ENCODE measurements around the gene CEBPZ. TPM values are rescaled to one million over a fixed set of nuclear protein-coding genes. Genes with fewer than 3 reads are reported as not detected.
A peak's percentile ranks its signal among the peaks of the same experiment; 100 is the strongest.
"Not testable (repeated sequence)": the region's sequence is repeated elsewhere in the genome, so short reads cannot be mapped to it uniquely, and the experiment has no call there.

CEBPZ gene
- total and polyA plus RNA-seq, 4 donors, result 15.7 to 25.6 (median 19.9) TPM

DNA sequence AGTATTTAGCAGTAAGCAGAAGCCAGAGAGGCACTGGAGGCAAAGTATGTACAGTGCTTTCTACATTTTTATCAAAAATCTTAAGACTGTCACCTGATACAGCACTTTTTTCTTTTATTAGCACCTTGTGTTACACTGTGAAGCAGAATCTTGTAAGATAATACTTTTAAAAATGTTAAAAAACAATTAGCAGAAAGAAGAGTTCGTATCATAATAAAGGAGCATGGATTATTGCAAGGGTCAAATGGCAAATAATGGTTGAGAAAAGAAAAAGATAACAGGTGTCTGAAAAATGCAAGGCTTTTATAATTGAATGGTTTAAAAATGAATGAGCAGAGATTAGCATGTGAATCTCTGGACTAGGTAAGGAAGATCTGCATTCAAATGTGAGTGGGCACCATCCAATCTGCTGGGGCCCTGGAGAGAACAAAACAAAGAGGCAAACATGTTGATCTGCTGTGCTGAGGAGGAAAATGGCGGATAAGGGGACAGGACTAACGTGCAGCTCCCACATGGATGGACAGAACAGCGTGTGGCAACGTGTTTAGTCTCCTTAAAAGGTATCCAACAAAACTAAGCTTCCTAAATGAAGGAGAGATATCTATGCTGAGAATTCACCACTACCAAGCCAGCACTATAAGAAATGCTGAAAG is 25.6 kb downstream of the CEBPZ start:
- WGBS, result 95% methylated on average over 5 of the region's 5 CpGs
- H3K4me1 ChIP-seq (ENCODE audit: control insufficient read depth in 4 of 4, insufficient read depth in 4 of 4, low read length in 3 of 4), result no peaks in the 10 kb centered on the region
- DNase-seq (ENCODE audit: low spot score), result no peak
- H3K27me3 ChIP-seq (ENCODE audit: control insufficient read depth in 4 of 4, insufficient read depth in 4 of 4, low read length in 3 of 4), result no peaks in the 10 kb centered on the region
- peak overlapping the region in 1 of 3 donors; percentile 33 for H3K4me3 ChIP-seq (ENCODE audit: low read depth in 1 of 3, low read length in 3 of 3)
- H3K27ac ChIP-seq (ENCODE audit: low read depth in 1 of 2, low read length in 2 of 2), result no peak overlapping the region
- H3K9me3 ChIP-seq (ENCODE audit: control insufficient read depth in 4 of 4, low read length in 3 of 4), result peaks cover 5 to 16% (median 10%) of the 10 kb centered on the region in 4 donors
- H3K36me3 ChIP-seq (ENCODE audit: control insufficient read depth in 4 of 4, insufficient read depth in 3 of 4, low read depth in 1 of 4, low read length in 3 of 4), result peaks cover 2 to 75% (median 58%) of the 10 kb centered on the region in 4 donors
- H3K9ac ChIP-seq (ENCODE audit: low read depth in 1 of 2, low read length in 2 of 2), result no peak overlapping the region
- TF ChIP-seq, protein P1, sequence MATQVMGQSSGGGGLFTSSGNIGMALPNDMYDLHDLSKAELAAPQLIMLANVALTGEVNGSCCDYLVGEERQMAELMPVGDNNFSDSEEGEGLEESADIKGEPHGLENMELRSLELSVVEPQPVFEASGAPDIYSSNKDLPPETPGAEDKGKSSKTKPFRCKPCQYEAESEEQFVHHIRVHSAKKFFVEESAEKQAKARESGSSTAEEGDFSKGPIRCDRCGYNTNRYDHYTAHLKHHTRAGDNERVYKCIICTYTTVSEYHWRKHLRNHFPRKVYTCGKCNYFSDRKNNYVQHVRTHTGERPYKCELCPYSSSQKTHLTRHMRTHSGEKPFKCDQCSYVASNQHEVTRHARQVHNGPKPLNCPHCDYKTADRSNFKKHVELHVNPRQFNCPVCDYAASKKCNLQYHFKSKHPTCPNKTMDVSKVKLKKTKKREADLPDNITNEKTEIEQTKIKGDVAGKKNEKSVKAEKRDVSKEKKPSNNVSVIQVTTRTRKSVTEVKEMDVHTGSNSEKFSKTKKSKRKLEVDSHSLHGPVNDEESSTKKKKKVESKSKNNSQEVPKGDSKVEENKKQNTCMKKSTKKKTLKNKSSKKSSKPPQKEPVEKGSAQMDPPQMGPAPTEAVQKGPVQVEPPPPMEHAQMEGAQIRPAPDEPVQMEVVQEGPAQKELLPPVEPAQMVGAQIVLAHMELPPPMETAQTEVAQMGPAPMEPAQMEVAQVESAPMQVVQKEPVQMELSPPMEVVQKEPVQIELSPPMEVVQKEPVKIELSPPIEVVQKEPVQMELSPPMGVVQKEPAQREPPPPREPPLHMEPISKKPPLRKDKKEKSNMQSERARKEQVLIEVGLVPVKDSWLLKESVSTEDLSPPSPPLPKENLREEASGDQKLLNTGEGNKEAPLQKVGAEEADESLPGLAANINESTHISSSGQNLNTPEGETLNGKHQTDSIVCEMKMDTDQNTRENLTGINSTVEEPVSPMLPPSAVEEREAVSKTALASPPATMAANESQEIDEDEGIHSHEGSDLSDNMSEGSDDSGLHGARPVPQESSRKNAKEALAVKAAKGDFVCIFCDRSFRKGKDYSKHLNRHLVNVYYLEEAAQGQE (IDR thresholded peaks at IDR 0.05), result no peak
- TF ChIP-seq YY1 (IDR thresholded peaks at IDR 0.05) (no peak), FOXA1 (IDR thresholded peaks at IDR 0.05) (no peak), GABPA (IDR thresholded peaks at IDR 0.05 in 1 of 2, conservative IDR thresholded peaks at IDR 0.05 in 1 of 2) (no peak)

DNA sequence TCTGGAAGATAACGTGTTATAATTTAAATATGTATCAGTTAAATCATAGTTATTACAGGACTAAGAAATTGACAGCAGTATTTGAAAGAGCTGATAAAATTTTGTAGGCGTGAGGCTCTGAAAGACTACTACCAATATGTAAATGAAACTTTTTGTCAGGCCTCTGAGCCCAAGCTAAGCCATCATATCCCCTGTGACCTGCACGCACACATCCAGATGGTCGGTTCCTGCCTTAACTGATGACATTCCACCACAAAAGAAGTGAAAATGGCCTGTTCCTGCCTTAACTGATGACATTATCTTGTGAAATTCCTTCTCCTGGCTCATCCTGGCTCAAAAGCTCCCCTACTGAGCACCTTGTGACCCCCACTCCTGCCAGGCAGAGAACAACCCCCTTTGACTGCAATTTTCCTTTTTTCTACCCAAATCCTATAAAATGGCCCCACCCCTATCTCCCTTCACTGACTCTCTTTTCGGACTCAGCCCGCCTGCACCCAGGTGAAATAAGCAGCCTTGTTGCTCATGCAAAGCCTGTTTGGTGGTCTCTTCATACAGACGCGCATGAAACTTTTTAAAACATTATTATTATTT is 26.2 kb downstream of the CEBPZ start:
- Histone ChIP-seq H3K9me3 (ENCODE audit: control insufficient read depth in 4 of 4, low read length in 3 of 4) (peaks cover 5 to 16% (median 10%) of the 10 kb centered on the region in 4 donors), H3K36me3 (ENCODE audit: control insufficient read depth in 4 of 4, insufficient read depth in 3 of 4, low read depth in 1 of 4, low read length in 3 of 4) (peaks cover 5 to 73% (median 54%) of the 10 kb centered on the region in 4 donors)
- DNase-seq (ENCODE audit: low spot score); H3K27ac ChIP-seq (ENCODE audit: low read depth in 1 of 2, low read length in 2 of 2); H3K27me3 ChIP-seq (ENCODE audit: control insufficient read depth in 4 of 4, insufficient read depth in 4 of 4, low read length in 3 of 4); H3K4me1 ChIP-seq (ENCODE audit: control insufficient read depth in 4 of 4, insufficient read depth in 4 of 4, low read length in 3 of 4); H3K9ac ChIP-seq (ENCODE audit: low read depth in 1 of 2, low read length in 2 of 2); H3K4me3 ChIP-seq (ENCODE audit: low read depth in 1 of 3, low read length in 3 of 3): not testable (repeated sequence)
- WGBS, result 86% methylated on average over 8 of the region's 8 CpGs

DNA sequence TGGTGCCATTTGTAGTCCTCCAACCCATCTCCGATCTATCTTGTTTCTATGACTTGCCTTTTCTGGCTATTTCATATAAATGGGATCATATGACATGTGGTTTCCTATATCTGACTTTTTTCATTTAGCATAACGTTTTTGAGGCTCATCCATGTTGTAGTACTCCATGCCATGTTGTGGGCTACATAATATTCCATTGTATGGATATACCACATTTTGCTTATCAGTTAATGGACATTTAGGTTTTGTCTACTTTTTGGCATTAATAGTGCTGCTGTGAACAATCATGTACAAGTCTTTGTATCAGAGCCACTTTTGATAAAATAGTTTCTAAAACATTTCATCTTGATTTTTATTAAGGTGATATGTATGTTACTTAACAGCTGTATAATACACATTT is 27.7 kb downstream of the CEBPZ start:
- DNase-seq (ENCODE audit: low spot score), result no peak
- Histone ChIP-seq H3K4me3 (ENCODE audit: low read depth in 1 of 3, low read length in 3 of 3) (no peak overlapping the region), H3K36me3 (ENCODE audit: control insufficient read depth in 4 of 4, insufficient read depth in 3 of 4, low read depth in 1 of 4, low read length in 3 of 4) (peaks cover 3 to 59% (median 40%) of the 10 kb centered on the region in 4 donors), H3K27me3 (ENCODE audit: control insufficient read depth in 4 of 4, insufficient read depth in 4 of 4, low read length in 3 of 4) (no peaks in the 10 kb centered on the region), H3K27ac (ENCODE audit: low read depth in 1 of 2, low read length in 2 of 2) (no peak overlapping the region), H3K9ac (ENCODE audit: low read depth in 1 of 2, low read length in 2 of 2) (no peak overlapping the region), H3K4me1 (ENCODE audit: control insufficient read depth in 4 of 4, insufficient read depth in 4 of 4, low read length in 3 of 4) (peaks cover 0 to 2% (median 0%) of the 10 kb centered on the region in 4 donors), H3K9me3 (ENCODE audit: control insufficient read depth in 4 of 4, low read length in 3 of 4) (peaks cover 4 to 14% (median 7%) of the 10 kb centered on the region in 4 donors)
- 93% methylated on average over 2 of the region's 2 CpGs for WGBS
- TF ChIP-seq, protein P1 (IDR thresholded peaks at IDR 0.05), result no peak
- TF ChIP-seq, protein P2, sequence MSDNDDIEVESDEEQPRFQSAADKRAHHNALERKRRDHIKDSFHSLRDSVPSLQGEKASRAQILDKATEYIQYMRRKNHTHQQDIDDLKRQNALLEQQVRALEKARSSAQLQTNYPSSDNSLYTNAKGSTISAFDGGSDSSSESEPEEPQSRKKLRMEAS (IDR thresholded peaks at IDR 0.05), result no peak
- no peak for TF ChIP-seq JUND (IDR thresholded peaks at IDR 0.05)
- no peak for TF ChIP-seq GABPA (IDR thresholded peaks at IDR 0.05 in 1 of 2, conservative IDR thresholded peaks at IDR 0.05 in 1 of 2)
- no peak for TF ChIP-seq HNF4G (IDR thresholded peaks at IDR 0.05)
- TF ChIP-seq NR2F2 (IDR thresholded peaks at IDR 0.05), result no peak
- TF ChIP-seq, protein P3, sequence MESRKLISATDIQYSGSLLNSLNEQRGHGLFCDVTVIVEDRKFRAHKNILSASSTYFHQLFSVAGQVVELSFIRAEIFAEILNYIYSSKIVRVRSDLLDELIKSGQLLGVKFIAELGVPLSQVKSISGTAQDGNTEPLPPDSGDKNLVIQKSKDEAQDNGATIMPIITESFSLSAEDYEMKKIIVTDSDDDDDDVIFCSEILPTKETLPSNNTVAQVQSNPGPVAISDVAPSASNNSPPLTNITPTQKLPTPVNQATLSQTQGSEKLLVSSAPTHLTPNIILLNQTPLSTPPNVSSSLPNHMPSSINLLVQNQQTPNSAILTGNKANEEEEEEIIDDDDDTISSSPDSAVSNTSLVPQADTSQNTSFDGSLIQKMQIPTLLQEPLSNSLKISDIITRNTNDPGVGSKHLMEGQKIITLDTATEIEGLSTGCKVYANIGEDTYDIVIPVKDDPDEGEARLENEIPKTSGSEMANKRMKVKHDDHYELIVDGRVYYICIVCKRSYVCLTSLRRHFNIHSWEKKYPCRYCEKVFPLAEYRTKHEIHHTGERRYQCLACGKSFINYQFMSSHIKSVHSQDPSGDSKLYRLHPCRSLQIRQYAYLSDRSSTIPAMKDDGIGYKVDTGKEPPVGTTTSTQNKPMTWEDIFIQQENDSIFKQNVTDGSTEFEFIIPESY (IDR thresholded peaks at IDR 0.05), result no peak
- no peak for TF ChIP-seq RAD21 (IDR thresholded peaks at IDR 0.05)
- no peak for TF ChIP-seq TAF1 (conservative IDR thresholded peaks at IDR 0.05)
- TF ChIP-seq EGR1 (IDR thresholded peaks at IDR 0.05; ENCODE audit: low read depth in 2 of 2), result no peak
- TF ChIP-seq HNF4A (conservative IDR thresholded peaks at IDR 0.05), result no peak
- TF ChIP-seq RXRA (IDR thresholded peaks at IDR 0.05), result no peak

Data from liver (tissue), 9 donors.